HG03378 (cell line): ENCODE data around the gene KRT3.
"Not testable (repeated sequence)": the region's sequence is repeated elsewhere in the genome, so short reads cannot be mapped to it uniquely, and the experiment has no call there.

Experiments used
- ATAC-seq: cut with Tn5 transposase; IDR thresholded peaks from one replicate; pipeline ENCODE4 v1.9.1; 2021; ENCODE audit warnings: mild to moderate bottlenecking, moderate library complexity; ENCODE audit not compliant: unreplicated experiment

The KRT3 gene

GRCh38 chr12:52799505-52800211, 3.7 kb upstream of the KRT3 start:
- ATAC-seq: no peak

GRCh38 chr12:52798671-52799504, 3.0 kb upstream of the KRT3 start:
- ATAC-seq: no peak

- no peak for ATAC-seq
These were observed 2.2 kb upstream of the KRT3 start for GRCh38 chr12:52798003-52798670.

GRCh38 chr12:52797529-52797894, 1.6 kb upstream of the KRT3 start:
- no peak for ATAC-seq

- no peak for ATAC-seq
These were observed 1.1 kb upstream of the KRT3 start for GRCh38 chr12:52796839-52797528.

GRCh38 chr12:52796429-52796794, 495 bp upstream of the KRT3 start:
- no peak for ATAC-seq

GRCh38 chr12:52795332-52795674, 614 bp downstream of the KRT3 start:
- ATAC-seq: not testable (repeated sequence)

GRCh38 chr12:52794479-52795331, 1.2 kb downstream of the KRT3 start:
- ATAC-seq: no peak

- ATAC-seq: no peak
These were observed 3.5 kb downstream of the KRT3 start for GRCh38 chr12:52792185-52793029.

GRCh38 chr12:52791271-52792184, 4.4 kb downstream of the KRT3 start:
- no peak for ATAC-seq

- no peak for ATAC-seq
These were observed 5.3 kb downstream of the KRT3 start for GRCh38 chr12:52790427-52791270.

- ATAC-seq: no peak
These were observed 6.1 kb downstream of the KRT3 start for GRCh38 chr12:52789637-52790426.

- no peak for ATAC-seq
These were observed 6.9 kb downstream of the KRT3 start for GRCh38 chr12:52788876-52789636.

GRCh38 chr12:52788192-52788875, 7.6 kb downstream of the KRT3 start:
- no peak for ATAC-seq
